CD4-positive, alpha-beta T cell (primary cell): ENCODE data around the gene BCAS1. TPM values are rescaled to one million over a fixed set of nuclear protein-coding genes. Genes with fewer than 3 reads are reported as not detected.

Experiments used
- ATAC-seq: fragments of 200-7000 bp; cut with Tn5 transposase; one replicate; pipeline ENCODE4 v1.10.0; 2022; ENCODE audit warnings: mild to moderate bottlenecking; ENCODE audit not compliant: poor library complexity
- CTCF ChIA-PET: fragments of 350-600 bp; sonication (Branson Sonifier 250); formaldehyde crosslinking; loops from one replicate; lab custom pipeline; 2021; ENCODE audit warnings: antibody characterized with exemption, inconsistent platforms; lab: Charles Lee
- POLR2A ChIA-PET: fragments of 350-600 bp; sonication (Branson Sonifier 250); formaldehyde crosslinking; loops from one replicate; lab custom pipeline; 2021; ENCODE audit warnings: antibody characterized with exemption, inconsistent platforms; lab: Charles Lee
- DNase-seq, 14 experiments: peaks; one replicate each; pipeline ENCODE4 v3.0.0-alpha.2; 2013 to 2020; ENCODE audit warnings: mixed read lengths in 2 of 14
- H3K27ac ChIP-seq, 2 donors: one replicate each; pipeline versions ENCODE4 v1.5.1 to v1.7.0; 2013; ENCODE audit warnings: low read length in 2 of 2, low read depth in 1 of 2, mild to moderate bottlenecking in 1 of 2
- H3K27me3 ChIP-seq, 2 experiments: 1 replicate in 1 of 2; 2 replicates in 1 of 2; pipeline versions ENCODE4 v1.6.1 to v1.7.0; 2013; ENCODE audit warnings: low read length in 2 of 2, control low read depth in 1 of 2, mild to moderate bottlenecking in 1 of 2, moderate library complexity in 1 of 2; ENCODE audit not compliant: insufficient read depth in 2 of 2, control insufficient read depth in 1 of 2
- H3K36me3 ChIP-seq: one replicate; pipeline ENCODE4 v1.6.1; 2013; ENCODE audit warnings: low read length, control low read depth; ENCODE audit not compliant: insufficient read depth
- H3K4me1 ChIP-seq: one replicate; pipeline ENCODE4 v1.6.1; 2013; ENCODE audit warnings: low read length, control low read depth; ENCODE audit not compliant: insufficient read depth
- H3K4me3 ChIP-seq: one replicate; pipeline ENCODE4 v1.5.1; 2013; ENCODE audit warnings: mild to moderate bottlenecking, low read length, moderate library complexity
- H3K9me3 ChIP-seq, 2 experiments: 1 replicate in 1 of 2; 2 replicates in 1 of 2; pipeline versions ENCODE4 v1.6.1 to v1.7.0; 2013; ENCODE audit warnings: low read length in 2 of 2, mild to moderate bottlenecking in 2 of 2, control low read depth in 1 of 2, moderate library complexity in 1 of 2; ENCODE audit not compliant: control insufficient read depth in 1 of 2, insufficient read depth in 1 of 2
- H3K27ac Mint-ChIP-seq: one replicate; pipeline ENCODE4 v1.8.0; 2020; ENCODE audit warnings: mixed read lengths
- H3K27me3 Mint-ChIP-seq: one replicate; pipeline ENCODE4 v1.8.0; 2021; ENCODE audit warnings: mixed read lengths
- H3K36me3 Mint-ChIP-seq: one replicate; pipeline ENCODE4 v1.8.0; 2021; ENCODE audit warnings: low read depth, mixed read lengths
- H3K4me1 Mint-ChIP-seq: one replicate; pipeline ENCODE4 v1.8.0; 2021; ENCODE audit warnings: low read depth, mixed read lengths
- H3K4me3 Mint-ChIP-seq: one replicate; pipeline ENCODE4 v1.8.0; 2020; ENCODE audit warnings: mild to moderate bottlenecking, mixed read lengths
- H3K9me3 Mint-ChIP-seq: one replicate; pipeline ENCODE4 v1.8.0; 2020; ENCODE audit warnings: mixed read lengths
- CTCF ChIP-seq: fragments of 200-600 bp; IDR thresholded peaks from one replicate; pipeline ENCODE4 v1.8.0; 2022; ENCODE audit warnings: antibody characterized with exemption, mild to moderate bottlenecking
- intact Hi-C, 2 experiments: fragments of 100-400 bp; cut with DNase I in 1 of 2; cut with micrococcal nuclease in 1 of 2; formaldehyde crosslinking; loops; one replicate each; pipeline versions ENCODE4 v1.15.1 to v1.9.0; 2023 to 2025; cut with DNase I, micrococcal nuclease
- total RNA-seq, 174 experiments: library from RNA in 2 of 174; stranded (reverse) in 2 of 174; gene quantifications; one replicate each; pipeline ENCODE4 v1.2.3 and lab custom pipeline; 2021 to 2026

The BCAS1 gene
- total RNA-seq, 2 experiments from 2014 or later, result 0.20 to 0.27 TPM

GRCh38 chr20:54061101-54061881 is 9.1 kb downstream of the BCAS1 start:
- Histone ChIP-seq H3K27ac (no peak overlapping the region), H3K4me1 (peaks cover 8% of the 10 kb centered on the region), H3K36me3 (no peaks in the 10 kb centered on the region), H3K27me3 (no peaks in the 10 kb centered on the region), H3K9me3 (no peaks in the 10 kb centered on the region), H3K4me3 (no peak overlapping the region)
- Mint-ChIP-seq H3K4me1 (peaks cover 5% of the 10 kb centered on the region), H3K4me3 (no peak overlapping the region), H3K27ac (no peak overlapping the region), H3K36me3 (no peaks in the 10 kb centered on the region), H3K27me3 (no peaks in the 10 kb centered on the region), H3K9me3 (no peaks in the 10 kb centered on the region)
- intact Hi-C loops, result loop anchor here (5.0 to 10.0 kb wide), 2 partner anchors 484 to 486 kb away; no protein-coding TSS in a partner anchor
- CTCF ChIA-PET, result interaction anchor here (1.0 to 1.5 kb wide), 2 partner anchors 13 to 24 kb away, joined by 3 read pairs; no protein-coding TSS in a partner anchor
- POLR2A ChIA-PET, result interaction anchor here (0.6 kb wide), 1 partner anchor 10 kb away, joined by 3 read pairs; no protein-coding TSS in a partner anchor
- TF ChIP-seq CTCF, result no peak
- DNase-seq (no peak), ATAC-seq (no peak)

GRCh38 chr20:54059691-54060364 is 10.6 kb downstream of the BCAS1 start:
- H3K4me3 Mint-ChIP-seq, result no peak overlapping the region
- H3K27ac ChIP-seq, result no peak overlapping the region
- H3K27ac Mint-ChIP-seq, result no peak overlapping the region
- H3K36me3 Mint-ChIP-seq, result no peaks in the 10 kb centered on the region
- TF ChIP-seq CTCF, result no peak
- ChIA-PET POLR2A (interaction anchor here (0.6 kb wide), 2 partner anchors 201 to 661 kb away, joined by 3 read pairs; no protein-coding TSS in a partner anchor), CTCF (interaction anchor here (1.0 kb wide), 1 partner anchor 15 kb away, joined by 3 read pairs; no protein-coding TSS in a partner anchor)
- H3K9me3 ChIP-seq, result no peaks in the 10 kb centered on the region
- ATAC-seq (no peak), DNase-seq (no peak)
- no peak overlapping the region for H3K4me3 ChIP-seq
- H3K4me1 Mint-ChIP-seq, result peaks cover 5% of the 10 kb centered on the region
- no peaks in the 10 kb centered on the region for H3K36me3 ChIP-seq
- H3K27me3 Mint-ChIP-seq, result no peaks in the 10 kb centered on the region
- peaks cover 8% of the 10 kb centered on the region for H3K4me1 ChIP-seq
- intact Hi-C loops, result loop anchor here (5.0 to 10.0 kb wide), 2 partner anchors 483 to 485 kb away; no protein-coding TSS in a partner anchor
- no peaks in the 10 kb centered on the region for H3K27me3 ChIP-seq
- H3K9me3 Mint-ChIP-seq, result no peaks in the 10 kb centered on the region

- Mint-ChIP-seq H3K36me3 (no peaks in the 10 kb centered on the region), H3K27me3 (no peaks in the 10 kb centered on the region), H3K4me3 (no peak overlapping the region), H3K9me3 (no peaks in the 10 kb centered on the region), H3K27ac (no peak overlapping the region), H3K4me1 (no peaks in the 10 kb centered on the region)
- CTCF ChIA-PET, result no interaction called here
- Histone ChIP-seq H3K9me3 (no peaks in the 10 kb centered on the region), H3K27ac (no peak overlapping the region), H3K4me3 (no peak overlapping the region), H3K4me1 (no peaks in the 10 kb centered on the region), H3K27me3 (no peaks in the 10 kb centered on the region), H3K36me3 (no peaks in the 10 kb centered on the region)
- TF ChIP-seq CTCF, result no peak
- ATAC-seq (no peak), DNase-seq (no peak)
- intact Hi-C loops, result no loop called here
- POLR2A ChIA-PET, result no interaction called here
Measured at GRCh38 chr20:54058420-54059139, 11.8 kb downstream of the BCAS1 start.
